SU-DHL-6 (cell line): ENCODE measurements around the gene IFNGR2.

ENCODE experiments used
- CTCF ChIP-seq: fragments of 200-600 bp; sonication (generic); IDR thresholded peaks from one replicate; pipeline ENCODE4 v1.5.1; 2017; ENCODE audit warnings: antibody characterized with exemption, mild to moderate bottlenecking, low read length, moderate library complexity; ENCODE audit not compliant: insufficient read depth, poor library complexity, severe bottlenecking
- EZH2phosphoT487 ChIP-seq: fragments of 200-600 bp; sonication (generic), shearing (Covaris generic); conservative IDR thresholded peaks from 2 replicates; pipeline ENCODE4 v1.6.1; 2018; ENCODE audit warnings: mild to moderate bottlenecking, antibody characterized with exemption, low read length, moderate library complexity, mixed read lengths

DNA sequence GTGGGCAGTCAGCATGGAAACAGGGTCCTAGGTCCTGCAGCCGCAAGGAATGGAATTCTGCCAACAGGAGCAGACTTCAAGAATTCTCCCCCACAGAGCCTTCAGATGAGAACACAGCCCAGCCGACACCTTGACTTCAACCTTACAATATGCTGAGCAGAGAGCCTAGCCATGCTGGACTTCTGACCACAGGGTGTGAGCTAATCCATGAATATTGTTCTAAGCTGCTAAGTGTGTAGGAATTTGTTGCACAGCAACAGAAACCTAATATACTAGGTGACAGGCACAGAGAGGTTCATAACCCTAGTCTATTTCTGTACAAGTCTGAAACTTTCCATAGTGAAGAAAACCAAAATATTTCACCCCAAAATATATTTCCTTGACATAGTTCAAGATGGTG, 32.9 kb upstream of the IFNGR2 start:
- TF ChIP-seq CTCF (no peak), EZH2phosphoT487 (no peak)
